ENCODE measurements around the gene SYNCRIP. TPM values are rescaled to one million over a fixed set of nuclear protein-coding genes. Genes with fewer than 3 reads are reported as not detected.
"Not testable (repeated sequence)": the region's sequence is repeated elsewhere in the genome, so short reads cannot be mapped to it uniquely, and the experiment has no call there.

SYNCRIP gene
- total RNA-seq, 6 experiments from 2014 or later: 27.8 to 47.3 (median 39.4) TPM

DNA sequence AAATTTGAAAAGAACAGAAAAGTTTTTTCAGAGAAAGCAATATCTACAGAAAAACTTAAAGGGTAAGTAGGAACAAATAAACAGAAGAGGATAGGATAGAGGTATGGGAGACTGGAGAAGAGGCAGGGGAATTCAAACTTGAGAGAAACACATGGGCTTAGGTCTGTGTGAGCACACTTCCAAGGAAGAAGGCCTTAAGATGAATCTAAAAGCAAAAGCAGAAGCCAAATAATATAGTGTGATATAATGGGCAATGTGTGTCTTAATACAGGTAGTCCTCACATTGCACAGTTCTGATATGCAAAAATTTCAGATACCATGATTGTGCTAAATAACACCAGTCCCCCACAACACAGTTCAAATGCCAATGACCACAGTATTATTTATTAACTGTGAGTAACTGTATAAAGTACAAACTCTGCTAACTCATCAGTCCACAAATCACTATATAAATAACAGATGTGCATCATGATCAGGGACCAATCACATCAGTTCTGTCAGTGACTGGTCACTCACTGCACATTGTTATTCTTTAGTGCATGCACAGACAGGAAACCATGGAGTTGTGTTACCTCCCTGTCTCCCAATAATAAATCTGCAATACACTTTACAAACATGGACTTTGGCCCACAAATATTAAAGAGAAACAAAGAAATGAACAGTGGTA is 67.6 kb downstream of the SYNCRIP start:
- no peak for DNase-seq
- intact Hi-C loops (cut with DNase I): no loop called here
- Histone ChIP-seq H3K27ac (peak overlapping the region; percentile 7 to 20 (median 8)), H3K4me1 (peaks cover 0 to 56% (median 3%) of the 10 kb centered on the region in 4 donors), H3K4me3 (no peak overlapping the region), H3K36me3 (peaks cover 0 to 4% (median 0%) of the 10 kb centered on the region in 4 donors), H3K9me3 (no peaks in the 10 kb centered on the region), H3K27me3 (no peaks in the 10 kb centered on the region)
- ATAC-seq: peak; percentile 35 to 78 (median 64)
- TF ChIP-seq POLR2A (IDR thresholded peaks at IDR 0.05): no peak
- TF ChIP-seq, protein P1, sequence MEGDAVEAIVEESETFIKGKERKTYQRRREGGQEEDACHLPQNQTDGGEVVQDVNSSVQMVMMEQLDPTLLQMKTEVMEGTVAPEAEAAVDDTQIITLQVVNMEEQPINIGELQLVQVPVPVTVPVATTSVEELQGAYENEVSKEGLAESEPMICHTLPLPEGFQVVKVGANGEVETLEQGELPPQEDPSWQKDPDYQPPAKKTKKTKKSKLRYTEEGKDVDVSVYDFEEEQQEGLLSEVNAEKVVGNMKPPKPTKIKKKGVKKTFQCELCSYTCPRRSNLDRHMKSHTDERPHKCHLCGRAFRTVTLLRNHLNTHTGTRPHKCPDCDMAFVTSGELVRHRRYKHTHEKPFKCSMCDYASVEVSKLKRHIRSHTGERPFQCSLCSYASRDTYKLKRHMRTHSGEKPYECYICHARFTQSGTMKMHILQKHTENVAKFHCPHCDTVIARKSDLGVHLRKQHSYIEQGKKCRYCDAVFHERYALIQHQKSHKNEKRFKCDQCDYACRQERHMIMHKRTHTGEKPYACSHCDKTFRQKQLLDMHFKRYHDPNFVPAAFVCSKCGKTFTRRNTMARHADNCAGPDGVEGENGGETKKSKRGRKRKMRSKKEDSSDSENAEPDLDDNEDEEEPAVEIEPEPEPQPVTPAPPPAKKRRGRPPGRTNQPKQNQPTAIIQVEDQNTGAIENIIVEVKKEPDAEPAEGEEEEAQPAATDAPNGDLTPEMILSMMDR (IDR thresholded peaks at IDR 0.05): no peak

DNA sequence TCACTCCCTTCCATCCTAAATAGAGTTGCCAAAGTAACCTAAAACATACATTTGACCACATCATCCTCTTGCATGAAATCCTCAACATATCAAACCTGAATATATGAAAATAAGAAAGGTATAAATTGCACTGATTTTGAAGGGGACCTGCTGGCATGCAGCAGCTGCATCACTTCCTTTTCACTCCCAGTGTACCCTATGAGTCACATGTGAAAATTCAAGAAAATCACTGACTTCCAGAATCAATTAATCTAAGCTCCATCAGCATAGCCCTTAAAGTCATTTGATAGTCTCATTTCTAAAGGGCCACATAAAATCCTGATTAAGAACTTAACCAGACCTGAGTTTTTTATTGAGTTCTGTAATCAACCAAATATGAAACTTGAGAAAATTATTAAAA is 73.4 kb downstream of the SYNCRIP start:
- Histone ChIP-seq H3K27ac (no peak overlapping the region), H3K4me3 (no peak overlapping the region), H3K4me1 (peaks cover 0 to under 1% (median 0%) of the 10 kb centered on the region in 4 donors), H3K27me3 (no peaks in the 10 kb centered on the region), H3K9me3 (no peaks in the 10 kb centered on the region), H3K36me3 (peaks cover 0 to 5% (median 0%) of the 10 kb centered on the region in 4 donors)
- no peak for ATAC-seq
- intact Hi-C loops (cut with DNase I): no loop called here
- DNase-seq: no peak
- TF ChIP-seq, protein P1 (IDR thresholded peaks at IDR 0.05): no peak
- TF ChIP-seq POLR2A (IDR thresholded peaks at IDR 0.05): no peak

DNA sequence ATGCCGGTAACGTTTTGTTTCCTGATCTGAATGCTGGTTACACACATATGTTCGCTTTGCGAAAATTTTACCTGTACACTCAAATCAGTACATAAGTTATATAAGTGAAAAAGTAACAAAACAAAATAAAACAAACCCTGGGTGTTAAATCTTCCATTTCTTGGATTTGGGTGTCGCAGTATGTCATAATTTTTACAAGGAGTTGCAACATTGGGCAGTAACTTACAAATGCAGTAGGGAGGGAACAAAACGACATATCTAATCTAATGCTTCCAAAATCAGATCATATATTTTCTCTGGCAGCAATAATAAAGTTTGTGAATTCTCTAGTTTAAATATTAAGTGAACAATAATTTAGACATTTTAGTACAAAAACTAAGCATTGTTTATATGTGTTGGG is 74.3 kb downstream of the SYNCRIP start:
- Histone ChIP-seq H3K4me3 (no peak overlapping the region), H3K27ac (no peak overlapping the region), H3K36me3 (peaks cover 0 to 6% (median 0%) of the 10 kb centered on the region in 4 donors), H3K4me1 (no peaks in the 10 kb centered on the region), H3K27me3 (no peaks in the 10 kb centered on the region), H3K9me3 (no peaks in the 10 kb centered on the region)
- 84% methylated on average over 6 of the region's 6 CpGs for WGBS (ENCODE audit: insufficient coverage, low coverage, low lambda C conversion rate, missing lambda C conversion rate)
- intact Hi-C loops (cut with DNase I): no loop called here
- ATAC-seq (no peak), DNase-seq (no peak)
- no peak for TF ChIP-seq POLR2A (IDR thresholded peaks at IDR 0.05)
- TF ChIP-seq, protein P1 (IDR thresholded peaks at IDR 0.05): no peak

DNA sequence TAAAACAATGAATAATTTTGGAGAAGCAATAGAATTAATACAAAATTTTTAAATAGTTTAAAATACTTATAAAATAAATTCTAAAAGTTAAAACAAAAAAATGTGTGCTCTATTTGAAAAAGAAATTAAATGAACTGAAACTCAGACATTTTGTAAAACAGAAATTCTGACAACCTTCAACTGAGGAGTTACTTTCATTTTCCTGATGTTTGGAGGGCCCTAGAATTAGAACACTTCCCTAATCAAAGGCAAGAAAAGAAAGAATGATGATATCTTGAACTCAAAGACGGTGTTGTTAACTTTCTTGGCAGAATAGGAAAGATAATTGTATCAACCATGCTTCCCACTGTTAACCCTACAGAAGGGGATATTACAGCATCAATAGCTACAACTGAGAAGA is 77.0 kb downstream of the SYNCRIP start:
- ATAC-seq (no peak), DNase-seq (no peak)
- TF ChIP-seq, protein P1 (IDR thresholded peaks at IDR 0.05): no peak
- TF ChIP-seq POLR2A (IDR thresholded peaks at IDR 0.05): no peak
- intact Hi-C loops (cut with DNase I): no loop called here
- Histone ChIP-seq H3K9me3 (no peaks in the 10 kb centered on the region), H3K27ac (no peak overlapping the region), H3K27me3 (no peaks in the 10 kb centered on the region), H3K4me1 (no peaks in the 10 kb centered on the region), H3K36me3 (peaks cover 0 to 3% (median 0%) of the 10 kb centered on the region in 4 donors), H3K4me3 (no peak overlapping the region)
- WGBS (ENCODE audit: insufficient coverage, low coverage, low lambda C conversion rate, missing lambda C conversion rate): 45% methylated on average over 1 of the region's 1 CpG

DNA sequence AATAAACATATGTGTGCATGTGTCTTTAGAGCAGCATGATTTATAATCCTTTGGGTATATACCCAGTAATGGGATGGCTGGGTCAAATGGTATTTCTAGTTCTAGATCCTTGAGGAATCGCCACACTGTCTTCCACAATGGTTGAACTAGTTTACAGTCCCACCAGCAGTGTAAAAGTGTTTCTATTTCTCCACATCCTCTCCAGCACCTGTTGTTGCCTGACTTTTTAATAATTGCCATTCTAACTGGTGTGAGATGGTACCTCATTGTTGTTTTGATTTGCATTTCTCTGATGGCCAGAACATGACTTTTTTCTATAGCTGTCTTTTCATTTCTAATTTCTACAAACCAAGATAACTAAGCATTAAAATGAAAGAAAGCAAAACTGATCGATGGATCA is 78.5 kb downstream of the SYNCRIP start:
- ATAC-seq; DNase-seq; intact Hi-C loops (cut with DNase I); H3K9me3 ChIP-seq; H3K27ac ChIP-seq; H3K27me3 ChIP-seq; H3K4me3 ChIP-seq; H3K4me1 ChIP-seq: not testable (repeated sequence)
- peaks cover 0 to 12% (median 2%) of the 10 kb centered on the region in 4 donors for H3K36me3 ChIP-seq
- WGBS (ENCODE audit: insufficient coverage, low coverage, low lambda C conversion rate, missing lambda C conversion rate): 96% methylated on average over 2 of the region's 2 CpGs

Small RNA genes within 50 kb of the gene (small RNA-seq; reads per million reads assigned to genes)
- 0 reads per million in 2 experiments for gene SNORD50B

Other genes starting within 250 kb of the SYNCRIP start
- gene NT5E, start 192.8 kb downstream of the SYNCRIP start, total RNA-seq: 10 to 100 TPM; 19.3 to 31.8 (median 25.8) TPM
- gene SNX14, start 49.0 kb downstream of the SYNCRIP start, total RNA-seq: 10 to 100 TPM; 35.0 to 72.5 (median 51.9) TPM